DOHH2 (cell line): ENCODE results near the gene EYA2.
"Not testable (repeated sequence)": the region's sequence is repeated elsewhere in the genome, so short reads cannot be mapped to it uniquely, and the experiment has no call there.

Experiments used
- H3F3A ChIP-seq: fragments of 200-600 bp; sonication (generic), shearing (Covaris generic); 2 replicates; pipeline ENCODE4 v1.6.0; 2016; ENCODE audit warnings: antibody characterized with exemption, mild to moderate bottlenecking; ENCODE audit not compliant: control insufficient read depth, insufficient read depth
- H3K27ac ChIP-seq: fragments of 200-600 bp; sonication (generic); 2 replicates; pipeline ENCODE4 v1.5.1; 2014; ENCODE audit warnings: low read depth, mild to moderate bottlenecking, low read length, moderate library complexity
- H3K27me3 ChIP-seq: fragments of 200-600 bp; sonication (generic); 2 replicates; pipeline ENCODE4 v1.6.1; 2014; ENCODE audit warnings: mild to moderate bottlenecking, low read length, mixed read lengths; ENCODE audit not compliant: control insufficient read depth
- H3K36me3 ChIP-seq: fragments of 200-600 bp; sonication (generic); 2 replicates; pipeline ENCODE4 v1.6.1; 2014; ENCODE audit warnings: mild to moderate bottlenecking, low read length, moderate library complexity, mixed read lengths; ENCODE audit not compliant: control insufficient read depth
- H3K4me1 ChIP-seq: fragments of 200-600 bp; sonication (generic); 2 replicates; pipeline ENCODE4 v1.6.1; 2014; ENCODE audit warnings: mild to moderate bottlenecking, low read length, mixed read lengths; ENCODE audit not compliant: control insufficient read depth
- H3K4me2 ChIP-seq: fragments of 200-600 bp; sonication (generic); 2 replicates; pipeline ENCODE4 v1.6.0; 2014; ENCODE audit warnings: mild to moderate bottlenecking, low read length, moderate library complexity
- H3K4me3 ChIP-seq: fragments of 200-600 bp; sonication (generic); 2 replicates; pipeline ENCODE4 v1.5.1; 2014; ENCODE audit warnings: mild to moderate bottlenecking, low read length, mixed read lengths
- H3K79me2 ChIP-seq: fragments of 200-600 bp; sonication (generic); 2 replicates; pipeline ENCODE4 v1.6.1; 2014; ENCODE audit warnings: mild to moderate bottlenecking, low read length, mixed read lengths; ENCODE audit not compliant: control insufficient read depth
- H3K9me2 ChIP-seq: fragments of 200-600 bp; sonication (generic); replicated peaks from 2 replicates; pipeline ENCODE4 v1.6.1; 2014; ENCODE audit warnings: mild to moderate bottlenecking, low read length, mixed read lengths; ENCODE audit not compliant: control insufficient read depth
- H3K9me3 ChIP-seq: fragments of 200-600 bp; sonication (generic); 2 replicates; pipeline ENCODE4 v1.6.1; 2014; ENCODE audit warnings: antibody characterized with exemption, low read length, mixed read lengths; ENCODE audit not compliant: control insufficient read depth, insufficient read depth
- H4K20me1 ChIP-seq: fragments of 200-600 bp; sonication (generic); 2 replicates; pipeline ENCODE4 v1.6.0; 2014; ENCODE audit warnings: low read depth, mild to moderate bottlenecking, antibody characterized with exemption, low read length, moderate library complexity; ENCODE audit not compliant: control insufficient read depth, insufficient read depth
- CTCF ChIP-seq: fragments of 200-600 bp; sonication (generic); IDR thresholded peaks from one replicate; pipeline ENCODE4 v1.5.1; 2014; ENCODE audit warnings: antibody characterized with exemption, mild to moderate bottlenecking, low read depth, low read length; ENCODE audit not compliant: poor library complexity, severe bottlenecking
- EZH2phosphoT487 ChIP-seq: fragments of 200-600 bp; sonication (generic); IDR thresholded peaks from 2 replicates; pipeline ENCODE4 v1.6.1; 2017; ENCODE audit warnings: borderline replicate concordance, mild to moderate bottlenecking, antibody characterized with exemption, low read length, moderate library complexity, mixed read lengths

EYA2 gene

GRCh38 chr20:46920114-46920513, 25.5 kb downstream of the EYA2 start:
- Histone ChIP-seq H3K4me1 (no peaks in the 10 kb centered on the region), H3K9me3 (no peaks in the 10 kb centered on the region), H3K9me2 (no peaks in the 10 kb centered on the region), H3K4me3 (no peak overlapping the region), H3K27ac (no peak overlapping the region), H3K27me3 (no peaks in the 10 kb centered on the region), H3K79me2 (no peaks in the 10 kb centered on the region), H3F3A (no peaks in the 10 kb centered on the region), H3K36me3 (no peaks in the 10 kb centered on the region), H3K4me2 (no peak overlapping the region), H4K20me1 (no peaks in the 10 kb centered on the region)
- TF ChIP-seq CTCF (no peak), EZH2phosphoT487 (no peak)

- H3F3A ChIP-seq, H3K79me2 ChIP-seq, H3K9me2 ChIP-seq, H4K20me1 ChIP-seq, H3K4me3 ChIP-seq, H3K27ac ChIP-seq, H3K4me2 ChIP-seq, H3K9me3 ChIP-seq, H3K36me3 ChIP-seq, H3K4me1 ChIP-seq, H3K27me3 ChIP-seq: not testable (repeated sequence)
Observed at GRCh38 chr20:46922841-46923240, 28.2 kb downstream of the EYA2 start.

GRCh38 chr20:46923550-46923949, 28.9 kb downstream of the EYA2 start:
- H3K36me3 ChIP-seq = no peaks in the 10 kb centered on the region
- H3K9me3 ChIP-seq = no peaks in the 10 kb centered on the region
- no peaks in the 10 kb centered on the region for H3F3A ChIP-seq

DNA sequence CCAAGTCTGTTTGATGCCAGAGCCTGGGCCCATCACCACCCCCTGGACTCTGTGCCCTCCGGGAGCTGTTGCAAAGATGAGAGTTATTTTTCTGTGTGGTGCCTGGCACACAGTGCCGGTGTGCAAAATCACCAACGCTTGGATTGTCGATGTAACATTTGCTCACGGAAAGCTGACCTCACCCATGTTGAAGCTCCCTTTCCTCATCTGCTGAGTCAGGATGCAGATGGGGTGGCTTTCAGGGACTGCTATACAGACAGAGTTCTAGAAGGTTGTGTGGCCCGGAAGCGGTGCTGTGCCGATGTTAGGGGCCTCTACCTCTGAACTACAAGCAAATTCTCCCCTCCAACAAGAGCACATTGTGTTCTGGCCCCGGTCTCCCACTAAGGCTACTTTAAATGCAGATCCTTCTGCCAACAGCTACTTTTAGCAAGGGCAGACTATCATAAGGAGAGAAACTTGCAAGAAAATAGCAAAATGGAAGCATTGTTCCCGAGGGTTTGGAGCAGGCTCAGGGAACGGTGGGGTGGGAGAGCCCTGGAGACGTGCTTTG, 34.0 kb downstream of the EYA2 start:
- H3K79me2 ChIP-seq = no peaks in the 10 kb centered on the region
- no peak overlapping the region for H3K27ac ChIP-seq
- no peak overlapping the region for H3K4me3 ChIP-seq
- no peaks in the 10 kb centered on the region for H4K20me1 ChIP-seq
- no peaks in the 10 kb centered on the region for H3K36me3 ChIP-seq
- no peaks in the 10 kb centered on the region for H3F3A ChIP-seq
- no peaks in the 10 kb centered on the region for H3K27me3 ChIP-seq
- H3K4me1 ChIP-seq = no peaks in the 10 kb centered on the region
- TF ChIP-seq CTCF (no peak), EZH2phosphoT487 (no peak)
- H3K9me3 ChIP-seq = no peaks in the 10 kb centered on the region
- H3K9me2 ChIP-seq = no peaks in the 10 kb centered on the region
- H3K4me2 ChIP-seq = no peak overlapping the region

More at GRCh38 chr20:46923550-46923949, 28.9 kb downstream of the EYA2 start:
- no peaks in the 10 kb centered on the region for H3K79me2 ChIP-seq
- H3K27me3 ChIP-seq = no peaks in the 10 kb centered on the region
- no peaks in the 10 kb centered on the region for H3K4me1 ChIP-seq
- H3K27ac ChIP-seq = no peak overlapping the region
- no peak overlapping the region for H3K4me2 ChIP-seq
- H3K9me2 ChIP-seq = no peaks in the 10 kb centered on the region
- H3K4me3 ChIP-seq = no peak overlapping the region
- TF ChIP-seq CTCF (no peak), EZH2phosphoT487 (no peak)
- H4K20me1 ChIP-seq = no peaks in the 10 kb centered on the region
